Kidney (tissue), 14 donors: ENCODE measurements around the gene PHF1. TPM values are rescaled to one million over a fixed set of nuclear protein-coding genes. Genes with fewer than 3 reads are reported as not detected.

Source experiments
- DNase-seq, 5 donors: peaks; one replicate each; pipeline ENCODE4 v3.0.0-alpha.2; 2013 to 2020
- FAIRE-seq: peaks from 2 replicates; lab custom pipeline; 2012; peaks lifted over from hg19 to GRCh38; lab: Jason Lieb, UNC
- H3K27ac ChIP-seq, 2 donors: one replicate each; pipeline ENCODE4 v1.7.0; 2013; ENCODE audit warnings: low read depth in 2 of 2, low read length in 2 of 2, inconsistent platforms in 1 of 2
- H3K27me3 ChIP-seq: one replicate; pipeline ENCODE4 v1.7.1; 2013; ENCODE audit warnings: low read length, inconsistent platforms; ENCODE audit not compliant: control insufficient read depth, insufficient read depth
- H3K36me3 ChIP-seq, 3 donors: one replicate each; pipeline versions ENCODE4 v1.7.0 to v1.7.1; 2013; ENCODE audit warnings: low read length in 3 of 3, control low read depth in 1 of 3, inconsistent platforms in 1 of 3; ENCODE audit not compliant: insufficient read depth in 3 of 3, control insufficient read depth in 2 of 3
- H3K4me1 ChIP-seq, 3 donors: one replicate each; pipeline versions ENCODE4 v1.7.0 to v1.7.1; 2013; ENCODE audit warnings: low read length in 3 of 3, inconsistent platforms in 1 of 3, low read depth in 1 of 3; ENCODE audit not compliant: control insufficient read depth in 2 of 3, insufficient read depth in 2 of 3
- H3K4me3 ChIP-seq, 3 donors: one replicate each; pipeline versions ENCODE4 v1.7.0 to v1.8.1; 2013; ENCODE audit warnings: low read length in 3 of 3, control low read depth in 1 of 3, inconsistent platforms in 1 of 3
- H3K9ac ChIP-seq, 3 donors: one replicate each; pipeline versions ENCODE4 v1.7.0 to v1.7.1; 2013; ENCODE audit warnings: low read length in 3 of 3, control low read depth in 1 of 3, inconsistent platforms in 1 of 3
- H3K9me3 ChIP-seq, 3 donors: one replicate each; pipeline versions ENCODE4 v1.7.0 to v1.7.1; 2013; ENCODE audit warnings: low read length in 3 of 3, control low read depth in 1 of 3, inconsistent platforms in 1 of 3; ENCODE audit not compliant: control insufficient read depth in 2 of 3, insufficient read depth in 1 of 3
- intact Hi-C: fragments of 100-400 bp; cut with DNase I; formaldehyde crosslinking; loops from one replicate; pipeline ENCODE4 v1.11.1; 2022
- polyA plus RNA-seq: library from polyadenylated mRNA; stranded (reverse); fragments of 350-450 nt; fragmentation: Illumina TruSeq; extraction: RNeasy Lipid Tissue Mini Kit (QIAGEN cat#74804); gene quantifications from one replicate; pipeline ENCODE4 v1.2.3, GENCODE V29; 2014; ENCODE audit warnings: low read depth, low replicate concordance; ENCODE audit not compliant: insufficient read depth
- total RNA-seq: library from RNA; stranded (reverse); fragmentation: NEBNext Ultra II Directional; extraction: Animal tissue kit (Norgen Biotek cat#: 25700); gene quantifications from one replicate; pipeline ENCODE4 v1.2.1, GENCODE V29; 2021
- TF ChIP-seq, protein P1 (sequence below): IDR thresholded peaks from 3 replicates; pipeline ENCODE4 v1.5.1; 2012; ENCODE audit warnings: mild to moderate bottlenecking, moderate library complexity, borderline replicate concordance; ENCODE audit not compliant: insufficient read depth; ENCODE audit errors: extremely low read depth
- donor health status: control.
- donor health status: control.
- donor health status: control.
- donor health status: control.
- donor health status: control.
- donor health status: DM: yes; HTN: yes; CAD: no.
- donor health status: Normal renal cell carcinoma (clear cell type).

The PHF1 gene
- total and polyA plus RNA-seq, 2 donors from 2014 or later = 63.8 to 87.6 TPM

DNA sequence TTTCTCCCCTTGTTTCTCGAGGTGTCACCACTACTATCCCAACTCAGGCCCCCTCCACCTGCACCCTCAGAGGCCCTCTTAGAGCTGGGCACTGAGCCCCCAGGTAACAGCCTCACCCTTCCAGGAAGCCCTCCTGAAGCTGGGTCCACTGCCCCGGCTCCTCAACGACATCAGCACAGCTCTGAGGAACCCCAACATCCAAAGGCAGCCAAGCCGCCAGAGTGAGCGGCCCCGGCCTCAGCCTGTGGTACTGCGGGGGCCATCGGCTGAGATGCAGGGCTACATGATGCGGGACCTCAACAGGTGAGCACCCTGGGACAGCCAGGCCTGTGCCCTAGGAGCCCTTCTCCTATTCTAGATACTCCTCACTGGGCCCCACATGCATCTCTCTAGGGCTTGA, 30.6 kb downstream of the PHF1 start:
- intact Hi-C loops = no loop called here
- TF ChIP-seq, protein P1, sequence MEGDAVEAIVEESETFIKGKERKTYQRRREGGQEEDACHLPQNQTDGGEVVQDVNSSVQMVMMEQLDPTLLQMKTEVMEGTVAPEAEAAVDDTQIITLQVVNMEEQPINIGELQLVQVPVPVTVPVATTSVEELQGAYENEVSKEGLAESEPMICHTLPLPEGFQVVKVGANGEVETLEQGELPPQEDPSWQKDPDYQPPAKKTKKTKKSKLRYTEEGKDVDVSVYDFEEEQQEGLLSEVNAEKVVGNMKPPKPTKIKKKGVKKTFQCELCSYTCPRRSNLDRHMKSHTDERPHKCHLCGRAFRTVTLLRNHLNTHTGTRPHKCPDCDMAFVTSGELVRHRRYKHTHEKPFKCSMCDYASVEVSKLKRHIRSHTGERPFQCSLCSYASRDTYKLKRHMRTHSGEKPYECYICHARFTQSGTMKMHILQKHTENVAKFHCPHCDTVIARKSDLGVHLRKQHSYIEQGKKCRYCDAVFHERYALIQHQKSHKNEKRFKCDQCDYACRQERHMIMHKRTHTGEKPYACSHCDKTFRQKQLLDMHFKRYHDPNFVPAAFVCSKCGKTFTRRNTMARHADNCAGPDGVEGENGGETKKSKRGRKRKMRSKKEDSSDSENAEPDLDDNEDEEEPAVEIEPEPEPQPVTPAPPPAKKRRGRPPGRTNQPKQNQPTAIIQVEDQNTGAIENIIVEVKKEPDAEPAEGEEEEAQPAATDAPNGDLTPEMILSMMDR = no peak
- peaks cover 5 to 16% (median 12%) of the 10 kb centered on the region in 3 donors for H3K36me3 ChIP-seq
- H3K27ac ChIP-seq = no peak overlapping the region
- no peak overlapping the region for H3K9ac ChIP-seq
- no peak for FAIRE-seq
- H3K27me3 ChIP-seq = no peaks in the 10 kb centered on the region
- no peak overlapping the region for H3K4me3 ChIP-seq
- no peaks in the 10 kb centered on the region for H3K4me1 ChIP-seq
- no peaks in the 10 kb centered on the region for H3K9me3 ChIP-seq
- DNase-seq = no peak

DNA sequence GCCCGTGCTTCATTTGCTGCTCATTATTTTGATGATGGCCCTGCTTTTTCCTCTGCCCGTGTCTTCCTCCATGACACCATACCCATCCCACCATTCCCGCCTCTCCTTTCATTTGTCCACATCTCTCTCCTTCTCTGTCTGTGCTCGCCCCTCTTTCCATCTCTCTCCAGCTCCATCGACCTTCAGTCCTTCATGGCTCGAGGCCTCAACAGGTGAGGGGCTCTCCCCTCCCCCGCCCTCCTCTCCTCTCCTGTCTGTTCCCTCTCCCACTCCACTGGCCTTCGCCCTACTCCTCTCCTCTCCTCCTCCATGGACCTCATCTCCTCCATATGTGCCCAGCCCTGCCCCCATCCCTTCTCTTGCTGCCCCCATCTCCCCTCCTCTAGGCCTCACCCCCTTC, 31.5 kb downstream of the PHF1 start:
- no peaks in the 10 kb centered on the region for H3K4me1 ChIP-seq
- TF ChIP-seq, protein P1 = no peak
- intact Hi-C loops = no loop called here
- no peak overlapping the region for H3K9ac ChIP-seq
- no peaks in the 10 kb centered on the region for H3K9me3 ChIP-seq
- no peak for DNase-seq
- no peak overlapping the region for H3K4me3 ChIP-seq
- FAIRE-seq = no peak
- H3K27ac ChIP-seq = no peak overlapping the region
- no peaks in the 10 kb centered on the region for H3K27me3 ChIP-seq
- peaks cover 5 to 15% (median 7%) of the 10 kb centered on the region in 3 donors for H3K36me3 ChIP-seq

DNA sequence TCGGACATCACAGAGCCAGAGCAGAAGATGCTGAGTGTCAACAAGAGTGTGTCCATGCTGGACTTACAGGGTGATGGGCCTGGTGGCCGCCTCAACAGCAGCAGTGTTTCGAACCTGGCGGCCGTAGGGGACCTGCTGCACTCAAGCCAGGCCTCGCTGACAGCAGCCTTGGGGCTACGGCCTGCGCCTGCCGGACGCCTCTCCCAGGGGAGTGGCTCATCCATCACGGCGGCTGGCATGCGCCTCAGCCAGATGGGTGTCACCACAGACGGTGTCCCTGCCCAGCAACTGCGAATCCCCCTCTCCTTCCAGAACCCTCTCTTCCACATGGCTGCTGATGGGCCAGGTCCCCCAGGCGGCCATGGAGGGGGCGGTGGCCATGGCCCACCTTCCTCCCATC, 32.2 kb downstream of the PHF1 start:
- TF ChIP-seq, protein P1 = no peak
- Histone ChIP-seq H3K36me3 (peaks cover 4 to 10% (median 5%) of the 10 kb centered on the region in 3 donors), H3K9me3 (no peaks in the 10 kb centered on the region), H3K27me3 (no peaks in the 10 kb centered on the region), H3K4me3 (no peak overlapping the region), H3K27ac (no peak overlapping the region), H3K4me1 (no peaks in the 10 kb centered on the region), H3K9ac (no peak overlapping the region)
- DNase-seq (no peak), FAIRE-seq (no peak)
- intact Hi-C loops = no loop called here
